ENCODE data around the gene ONECUT3.

DNA sequence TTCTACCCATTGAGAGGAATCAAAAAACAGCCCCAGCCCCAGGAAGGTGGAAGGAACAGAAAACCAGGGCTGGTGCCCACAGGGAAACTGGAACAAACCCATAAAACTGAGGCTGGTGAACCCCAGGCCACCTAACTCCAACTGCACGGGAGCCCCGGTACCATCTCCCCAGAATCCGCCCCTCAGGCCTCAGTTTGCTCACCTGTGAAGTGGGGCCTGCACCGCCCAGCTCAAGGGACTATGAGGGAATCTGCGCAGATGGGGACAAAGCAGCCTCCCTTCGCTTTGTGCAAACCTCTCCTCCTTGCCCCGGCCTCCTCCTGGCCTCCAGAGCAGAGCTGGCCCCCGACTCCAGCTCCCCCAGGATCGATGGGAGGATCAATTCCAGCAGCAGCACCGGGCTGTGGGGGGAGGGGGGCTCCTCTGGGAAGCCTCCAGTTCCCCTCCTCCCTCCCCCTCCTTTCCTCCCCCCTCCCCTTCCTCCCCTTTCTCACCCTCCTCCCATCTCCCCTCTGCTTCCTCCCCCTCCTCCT, 9.1 kb upstream of the ONECUT3 start:
- TF ChIP-seq POLR2A (IDR thresholded peaks at IDR 0.05) = no peak
- TF ChIP-seq, protein P1, sequence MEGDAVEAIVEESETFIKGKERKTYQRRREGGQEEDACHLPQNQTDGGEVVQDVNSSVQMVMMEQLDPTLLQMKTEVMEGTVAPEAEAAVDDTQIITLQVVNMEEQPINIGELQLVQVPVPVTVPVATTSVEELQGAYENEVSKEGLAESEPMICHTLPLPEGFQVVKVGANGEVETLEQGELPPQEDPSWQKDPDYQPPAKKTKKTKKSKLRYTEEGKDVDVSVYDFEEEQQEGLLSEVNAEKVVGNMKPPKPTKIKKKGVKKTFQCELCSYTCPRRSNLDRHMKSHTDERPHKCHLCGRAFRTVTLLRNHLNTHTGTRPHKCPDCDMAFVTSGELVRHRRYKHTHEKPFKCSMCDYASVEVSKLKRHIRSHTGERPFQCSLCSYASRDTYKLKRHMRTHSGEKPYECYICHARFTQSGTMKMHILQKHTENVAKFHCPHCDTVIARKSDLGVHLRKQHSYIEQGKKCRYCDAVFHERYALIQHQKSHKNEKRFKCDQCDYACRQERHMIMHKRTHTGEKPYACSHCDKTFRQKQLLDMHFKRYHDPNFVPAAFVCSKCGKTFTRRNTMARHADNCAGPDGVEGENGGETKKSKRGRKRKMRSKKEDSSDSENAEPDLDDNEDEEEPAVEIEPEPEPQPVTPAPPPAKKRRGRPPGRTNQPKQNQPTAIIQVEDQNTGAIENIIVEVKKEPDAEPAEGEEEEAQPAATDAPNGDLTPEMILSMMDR (IDR thresholded peaks at IDR 0.05) = no peak
